GM18861 (cell line): ENCODE data around the gene SLC41A3.
"Not testable (repeated sequence)": the region's sequence is repeated elsewhere in the genome, so short reads cannot be mapped to it uniquely, and the experiment has no call there.

Experiments
- ATAC-seq: cut with Tn5 transposase; IDR thresholded peaks from one replicate; pipeline ENCODE4 v1.9.1; 2021; ENCODE audit not compliant: unreplicated experiment

SLC41A3 gene

GRCh38 chr3:126004692-126005091 lies 79.2 kb downstream of the SLC41A3 start:
- no peak for ATAC-seq

GRCh38 chr3:126004217-126004616 lies 79.7 kb downstream of the SLC41A3 start:
- no peak for ATAC-seq

- ATAC-seq = no peak
Observed at GRCh38 chr3:126003447-126004190, 80.3 kb downstream of the SLC41A3 start.

GRCh38 chr3:126002189-126002588 lies 81.7 kb downstream of the SLC41A3 start:
- no peak for ATAC-seq

- ATAC-seq = not testable (repeated sequence)
Observed at GRCh38 chr3:125996751-125997150, 87.2 kb downstream of the SLC41A3 start.

GRCh38 chr3:125990253-125990970 lies 93.5 kb downstream of the SLC41A3 start:
- no peak for ATAC-seq

- not testable (repeated sequence) for ATAC-seq
Observed at GRCh38 chr3:125984951-125985350, 99.0 kb downstream of the SLC41A3 start.

GRCh38 chr3:125977104-125977503 lies 106.8 kb downstream of the SLC41A3 start:
- not testable (repeated sequence) for ATAC-seq

- not testable (repeated sequence) for ATAC-seq
Observed at GRCh38 chr3:125976003-125976390, 107.9 kb downstream of the SLC41A3 start.

- not testable (repeated sequence) for ATAC-seq
Observed at GRCh38 chr3:125975245-125976002, 108.5 kb downstream of the SLC41A3 start.

GRCh38 chr3:125971997-125972944 lies 111.7 kb downstream of the SLC41A3 start:
- not testable (repeated sequence) for ATAC-seq

GRCh38 chr3:125968701-125969592 lies 115.0 kb downstream of the SLC41A3 start, which contains the start of gene ROPN1B:
Gene ROPN1B (plus strand): TSS chr3:125969178. CDS start chr3:125972055, 2,877 bp downstream.
- not testable (repeated sequence) for ATAC-seq

GRCh38 chr3:125968121-125968520 lies 115.8 kb downstream of the SLC41A3 start:
- ATAC-seq = not testable (repeated sequence)

GRCh38 chr3:125967156-125967555 lies 116.8 kb downstream of the SLC41A3 start:
- no peak for ATAC-seq

GRCh38 chr3:125965505-125965904 lies 118.4 kb downstream of the SLC41A3 start:
- ATAC-seq = no peak

GRCh38 chr3:125963834-125964233 lies 120.1 kb downstream of the SLC41A3 start:
- ATAC-seq = not testable (repeated sequence)

- no peak for ATAC-seq
Observed at GRCh38 chr3:125961289-125961589, 122.7 kb downstream of the SLC41A3 start.

- no peak for ATAC-seq
Observed at GRCh38 chr3:125960456-125961288, 123.3 kb downstream of the SLC41A3 start.

GRCh38 chr3:125960066-125960424 lies 123.9 kb downstream of the SLC41A3 start:
- ATAC-seq = no peak
